Activated CD4-positive, CD25-positive, alpha-beta regulatory T cell treated with anti-CD3 and anti-CD28 coated beads, Interleukin-2, amount 50 U/mL, for 16 hours (primary cell): ENCODE data around the gene SKIC8.

Source experiments
- DNase-seq: peaks from one replicate; pipeline ENCODE4 v3.0.0-alpha.2; 2020; ENCODE audit warnings: low read depth, low spot score

SKIC8 gene

GRCh38 chr15:78292219-78292618 lies 7.2 kb downstream of the SKIC8 start:
- no peak for DNase-seq

- DNase-seq = no peak
Measured at GRCh38 chr15:78291698-78292097, 7.7 kb downstream of the SKIC8 start.

- DNase-seq = no peak
Measured at GRCh38 chr15:78291052-78291451, 8.4 kb downstream of the SKIC8 start.

- DNase-seq = no peak
Measured at GRCh38 chr15:78290222-78290621, 9.2 kb downstream of the SKIC8 start.

- DNase-seq = no peak
Measured at GRCh38 chr15:78284758-78285157, 14.7 kb downstream of the SKIC8 start.

GRCh38 chr15:78282324-78282723 lies 17.1 kb downstream of the SKIC8 start:
- DNase-seq = no peak

- DNase-seq = no peak
Measured at GRCh38 chr15:78280319-78281072, 18.9 kb downstream of the SKIC8 start.

GRCh38 chr15:78276064-78276943 lies 23.1 kb downstream of the SKIC8 start:
- DNase-seq = no peak

GRCh38 chr15:78274994-78275393 lies 24.4 kb downstream of the SKIC8 start:
- no peak for DNase-seq

- DNase-seq = no peak
Measured at GRCh38 chr15:78272776-78273175, 26.6 kb downstream of the SKIC8 start.

- DNase-seq = no peak
Measured at GRCh38 chr15:78272316-78272715, 27.1 kb downstream of the SKIC8 start.

GRCh38 chr15:78266806-78267205 lies 32.6 kb downstream of the SKIC8 start:
- no peak for DNase-seq

- DNase-seq = no peak
Measured at GRCh38 chr15:78266229-78266628, 33.2 kb downstream of the SKIC8 start.

GRCh38 chr15:78265752-78266224 lies 33.6 kb downstream of the SKIC8 start:
- no peak for DNase-seq

GRCh38 chr15:78265137-78265460 lies 34.3 kb downstream of the SKIC8 start:
- no peak for DNase-seq

GRCh38 chr15:78264304-78265136 lies 34.9 kb downstream of the SKIC8 start, which contains the start of gene DNAJA4:
TSS of gene DNAJA4 (plus strand) at chr15:78264562. CDS start at chr15:78264764, 202 bp downstream.
- peak; percentile 21 for DNase-seq

GRCh38 chr15:78263907-78264303 lies 35.5 kb downstream of the SKIC8 start:
- no peak for DNase-seq

- DNase-seq = no peak
Measured at GRCh38 chr15:78263351-78263781, 36.0 kb downstream of the SKIC8 start.

- no peak for DNase-seq
Measured at GRCh38 chr15:78261062-78261461, 38.3 kb downstream of the SKIC8 start.

- DNase-seq = no peak
Measured at GRCh38 chr15:78260489-78260888, 38.9 kb downstream of the SKIC8 start.

- no peak for DNase-seq
Measured at GRCh38 chr15:78259232-78259631, 40.2 kb downstream of the SKIC8 start.

- no peak for DNase-seq
Measured at GRCh38 chr15:78257681-78258080, 41.7 kb downstream of the SKIC8 start.
